Brain microvascular endothelial cell (primary cell): Measurements from ENCODE around the gene OSBPL10.

Source experiments
- DNase-seq: peaks from one replicate; pipeline ENCODE4 v3.0.0-alpha.2; 2020
- H3K27ac ChIP-seq: fragments of 250-450 bp; sonication (Bioruptor Pico); 2 replicates; pipeline ENCODE4 v1.5.1; 2020; ENCODE audit warnings: mild to moderate bottlenecking, moderate library complexity
- H3K27me3 ChIP-seq: fragments of 250-450 bp; sonication (Bioruptor Pico); replicated peaks from 2 replicates; pipeline ENCODE4 v1.5.1; 2020; ENCODE audit warnings: mild to moderate bottlenecking
- H3K36me3 ChIP-seq: fragments of 250-450 bp; sonication (Bioruptor Pico); replicated peaks from 2 replicates; pipeline ENCODE4 v1.5.1; 2020; ENCODE audit warnings: mild to moderate bottlenecking
- H3K4me3 ChIP-seq: 2 replicates; pipeline ENCODE4 v1.5.1; 2011; ENCODE audit warnings: low read depth, mild to moderate bottlenecking, control low read depth, low read length, moderate library complexity
- in situ Hi-C: cut with HindIII; loops from 2 replicates; pipeline ENCODE4 v1.10.0; 2017; ENCODE audit warnings: low sequenced_read_pairs, low pct_ligation_motif_present
- TF ChIP-seq, protein P1 (sequence below): IDR thresholded peaks from 2 replicates; pipeline ENCODE4 v1.5.1; 2011; ENCODE audit warnings: low read depth, mild to moderate bottlenecking, moderate library complexity, low read length, control low read depth, inconsistent platforms; ENCODE audit errors: missing control alignments

Gene OSBPL10, protein sequence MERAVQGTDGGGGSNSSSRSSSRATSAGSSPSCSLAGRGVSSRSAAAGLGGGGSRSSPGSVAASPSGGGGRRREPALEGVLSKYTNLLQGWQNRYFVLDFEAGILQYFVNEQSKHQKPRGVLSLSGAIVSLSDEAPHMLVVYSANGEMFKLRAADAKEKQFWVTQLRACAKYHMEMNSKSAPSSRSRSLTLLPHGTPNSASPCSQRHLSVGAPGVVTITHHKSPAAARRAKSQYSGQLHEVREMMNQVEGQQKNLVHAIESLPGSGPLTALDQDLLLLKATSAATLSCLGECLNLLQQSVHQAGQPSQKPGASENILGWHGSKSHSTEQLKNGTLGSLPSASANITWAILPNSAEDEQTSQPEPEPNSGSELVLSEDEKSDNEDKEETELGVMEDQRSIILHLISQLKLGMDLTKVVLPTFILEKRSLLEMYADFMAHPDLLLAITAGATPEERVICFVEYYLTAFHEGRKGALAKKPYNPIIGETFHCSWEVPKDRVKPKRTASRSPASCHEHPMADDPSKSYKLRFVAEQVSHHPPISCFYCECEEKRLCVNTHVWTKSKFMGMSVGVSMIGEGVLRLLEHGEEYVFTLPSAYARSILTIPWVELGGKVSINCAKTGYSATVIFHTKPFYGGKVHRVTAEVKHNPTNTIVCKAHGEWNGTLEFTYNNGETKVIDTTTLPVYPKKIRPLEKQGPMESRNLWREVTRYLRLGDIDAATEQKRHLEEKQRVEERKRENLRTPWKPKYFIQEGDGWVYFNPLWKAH

DNA sequence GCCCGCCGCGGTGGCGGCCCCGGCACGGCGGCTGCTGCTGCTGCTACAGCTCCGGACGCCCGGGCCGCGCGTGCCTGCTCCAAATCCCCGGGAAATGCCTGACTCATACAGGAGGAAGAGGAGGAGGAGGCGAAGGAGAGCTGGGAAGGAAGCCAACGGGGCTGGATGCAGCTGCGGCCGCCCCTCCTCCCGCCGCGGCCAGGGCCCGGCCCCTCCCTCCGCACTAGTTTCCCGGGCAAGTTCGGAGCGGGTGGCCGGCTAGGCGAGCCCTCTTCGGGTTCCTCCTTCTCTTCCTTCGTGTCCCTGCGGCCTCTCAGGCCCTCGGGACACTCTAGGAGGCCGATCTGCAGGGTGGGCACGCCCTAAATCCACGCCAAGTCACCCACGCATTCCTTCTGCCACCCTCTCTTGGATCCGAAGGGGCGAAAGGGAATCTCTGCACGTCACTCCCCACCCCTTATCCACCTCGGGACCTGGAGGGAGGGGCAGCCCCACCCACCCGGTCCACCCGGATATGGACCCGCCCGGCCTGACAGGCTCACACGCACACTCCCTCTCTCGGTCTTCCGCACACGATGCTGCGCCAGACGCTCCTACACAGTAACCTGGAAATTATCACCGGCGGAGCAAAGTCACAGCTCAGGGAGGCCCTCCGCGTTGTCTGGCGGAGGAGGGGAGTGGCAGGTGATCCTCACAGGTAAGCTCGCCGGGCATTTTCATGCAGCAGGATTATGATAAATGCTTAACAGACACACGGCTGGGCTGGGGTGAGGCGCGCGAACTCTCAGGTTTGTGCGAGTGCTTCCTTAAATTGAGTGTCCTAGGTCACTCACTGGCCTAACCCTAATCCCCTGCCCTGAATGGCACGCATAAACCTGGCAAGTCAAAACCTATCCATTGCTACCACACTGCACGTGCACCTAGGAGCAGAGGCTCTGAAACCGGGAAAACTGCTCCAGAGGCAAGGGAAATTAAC, at the start of gene OSBPL10, which contains the start of gene ZNF860:
OSBPL10 (minus strand) TSS at position 57 of the 976 bp plus-strand sequence. CDS start 83 bp downstream, outside the sequence.
ZNF860 (plus strand) TSS at position 545 of the 976 bp plus-strand sequence. CDS start 7,330 bp downstream, outside the sequence.
- H3K4me3 ChIP-seq, result peak within 1 kb of the TSS; percentile 86
- TF ChIP-seq, protein P1, sequence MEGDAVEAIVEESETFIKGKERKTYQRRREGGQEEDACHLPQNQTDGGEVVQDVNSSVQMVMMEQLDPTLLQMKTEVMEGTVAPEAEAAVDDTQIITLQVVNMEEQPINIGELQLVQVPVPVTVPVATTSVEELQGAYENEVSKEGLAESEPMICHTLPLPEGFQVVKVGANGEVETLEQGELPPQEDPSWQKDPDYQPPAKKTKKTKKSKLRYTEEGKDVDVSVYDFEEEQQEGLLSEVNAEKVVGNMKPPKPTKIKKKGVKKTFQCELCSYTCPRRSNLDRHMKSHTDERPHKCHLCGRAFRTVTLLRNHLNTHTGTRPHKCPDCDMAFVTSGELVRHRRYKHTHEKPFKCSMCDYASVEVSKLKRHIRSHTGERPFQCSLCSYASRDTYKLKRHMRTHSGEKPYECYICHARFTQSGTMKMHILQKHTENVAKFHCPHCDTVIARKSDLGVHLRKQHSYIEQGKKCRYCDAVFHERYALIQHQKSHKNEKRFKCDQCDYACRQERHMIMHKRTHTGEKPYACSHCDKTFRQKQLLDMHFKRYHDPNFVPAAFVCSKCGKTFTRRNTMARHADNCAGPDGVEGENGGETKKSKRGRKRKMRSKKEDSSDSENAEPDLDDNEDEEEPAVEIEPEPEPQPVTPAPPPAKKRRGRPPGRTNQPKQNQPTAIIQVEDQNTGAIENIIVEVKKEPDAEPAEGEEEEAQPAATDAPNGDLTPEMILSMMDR, result peak; percentile 20
- H3K36me3 ChIP-seq, result no peaks in the 10 kb centered on the region
- DNase-seq, result peak; percentile 87
- in situ Hi-C loops, result no loop called here
- H3K27me3 ChIP-seq, result no peaks in the 10 kb centered on the region
- H3K27ac ChIP-seq, result peak within 1 kb of the TSS; percentile 66

GRCh38 chr3:32026593-32026992, 45.5 kb upstream of the OSBPL10 start:
- DNase-seq, result no peak
- in situ Hi-C loops, result no loop called here
- no peaks in the 10 kb centered on the region for H3K27me3 ChIP-seq
- no peaks in the 10 kb centered on the region for H3K36me3 ChIP-seq
- TF ChIP-seq, protein P1, result no peak
- H3K27ac ChIP-seq, result no peak overlapping the region
- H3K4me3 ChIP-seq, result no peak overlapping the region

- DNase-seq, result no peak
- in situ Hi-C loops, result no loop called here
- TF ChIP-seq, protein P1, result no peak
- H3K4me3 ChIP-seq, result no peak overlapping the region
- H3K27ac ChIP-seq, result no peak overlapping the region
- H3K36me3 ChIP-seq, result no peaks in the 10 kb centered on the region
- no peaks in the 10 kb centered on the region for H3K27me3 ChIP-seq
Observed at GRCh38 chr3:32022947-32023346, 41.9 kb upstream of the OSBPL10 start.

- Histone ChIP-seq H3K27ac (no peak overlapping the region), H3K27me3 (no peaks in the 10 kb centered on the region), H3K4me3 (no peak overlapping the region), H3K36me3 (no peaks in the 10 kb centered on the region)
- TF ChIP-seq, protein P1, result no peak
- in situ Hi-C loops, result no loop called here
- DNase-seq, result no peak
Observed at GRCh38 chr3:32021748-32022147, 40.7 kb upstream of the OSBPL10 start.

DNA sequence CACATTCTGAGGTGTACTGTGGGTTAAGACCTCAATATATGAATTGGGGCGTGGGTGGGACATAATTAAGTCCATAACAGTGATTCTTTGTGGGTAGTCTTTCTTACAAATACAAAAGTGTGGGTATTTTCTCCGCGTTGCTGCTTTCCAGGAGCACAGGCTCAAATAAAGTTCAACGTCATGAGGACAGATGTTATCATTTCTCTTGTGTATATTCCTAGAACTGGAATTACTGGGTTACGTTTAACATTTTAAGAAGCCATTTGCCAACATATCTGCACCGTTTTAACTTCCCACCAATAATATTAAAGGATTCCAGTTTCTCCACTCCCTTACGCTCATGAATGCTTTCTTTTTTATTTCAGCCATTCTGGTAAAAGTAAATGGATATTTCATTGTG, 40.1 kb upstream of the OSBPL10 start:
- no peak for DNase-seq
- TF ChIP-seq, protein P1, result no peak
- H3K27ac ChIP-seq, result no peak overlapping the region
- in situ Hi-C loops, result no loop called here
- H3K36me3 ChIP-seq, result no peaks in the 10 kb centered on the region
- H3K27me3 ChIP-seq, result no peaks in the 10 kb centered on the region
- H3K4me3 ChIP-seq, result no peak overlapping the region
